Loucy (cell line): Measurements from ENCODE around the gene BLOC1S6.

ENCODE experiments used
- H2AFZ ChIP-seq: fragments of 200-600 bp; sonication (generic); 2 replicates; pipeline ENCODE4 v1.6.0; 2016; ENCODE audit warnings: antibody characterized with exemption, mild to moderate bottlenecking, low read length, moderate library complexity
- H3F3A ChIP-seq: fragments of 200-600 bp; 2 replicates; pipeline ENCODE4 v1.6.0; 2016; ENCODE audit warnings: antibody characterized with exemption, low read depth, mild to moderate bottlenecking
- H3K27me3 ChIP-seq: fragments of 200-600 bp; sonication (generic); 2 replicates; pipeline ENCODE4 v1.6.1; 2014; ENCODE audit warnings: low read length, mild to moderate bottlenecking; ENCODE audit not compliant: insufficient read depth, poor library complexity, severe bottlenecking
- H3K36me3 ChIP-seq: fragments of 200-600 bp; sonication (generic); 2 replicates; pipeline ENCODE4 v1.6.1; 2016; ENCODE audit warnings: low read length; ENCODE audit not compliant: insufficient read depth
- H3K4me1 ChIP-seq: fragments of 200-600 bp; sonication (generic); 2 replicates; pipeline ENCODE4 v1.5.1; 2014; ENCODE audit warnings: low read length, mild to moderate bottlenecking; ENCODE audit not compliant: insufficient read depth, poor library complexity, severe bottlenecking
- H3K4me2 ChIP-seq: fragments of 200-600 bp; sonication (generic); 2 replicates; pipeline ENCODE4 v1.6.0; 2014; ENCODE audit warnings: antibody characterized with exemption, low read length, low read depth, mild to moderate bottlenecking; ENCODE audit not compliant: poor library complexity, severe bottlenecking
- H3K4me3 ChIP-seq: fragments of 200-600 bp; sonication (generic); 2 replicates; pipeline ENCODE4 v1.5.1; 2014; ENCODE audit warnings: low read length, mild to moderate bottlenecking, mixed read lengths; ENCODE audit not compliant: poor library complexity, severe bottlenecking
- H3K79me2 ChIP-seq: fragments of 200-600 bp; sonication (generic); 2 replicates; pipeline ENCODE4 v1.6.1; 2014; ENCODE audit warnings: low read length; ENCODE audit not compliant: insufficient read depth
- H3K9ac ChIP-seq: fragments of 200-600 bp; sonication (generic); 2 replicates; pipeline ENCODE4 v1.6.0; 2014; ENCODE audit warnings: mild to moderate bottlenecking, low read depth, low read length, moderate library complexity; ENCODE audit not compliant: poor library complexity, severe bottlenecking
- H3K9me2 ChIP-seq: fragments of 200-600 bp; sonication (generic); replicated peaks from 2 replicates; pipeline ENCODE4 v1.6.1; 2016; ENCODE audit warnings: low read depth, low read length, mixed read lengths
- H3K9me3 ChIP-seq: fragments of 200-600 bp; sonication (generic); 2 replicates; pipeline ENCODE4 v1.6.1; 2014; ENCODE audit warnings: mild to moderate bottlenecking, antibody characterized with exemption, low read length, low read depth; ENCODE audit not compliant: insufficient read depth
- H4K20me1 ChIP-seq: fragments of 200-600 bp; sonication (generic); 2 replicates; pipeline ENCODE4 v1.6.0; 2014; ENCODE audit warnings: antibody characterized with exemption, low read length, mild to moderate bottlenecking; ENCODE audit not compliant: insufficient read depth, poor library complexity, severe bottlenecking
- EZH2phosphoT487 ChIP-seq: fragments of 200-600 bp; IDR thresholded peaks from 2 replicates; pipeline ENCODE4 v1.6.1; 2018; ENCODE audit warnings: antibody characterized with exemption, mild to moderate bottlenecking, moderate library complexity, borderline replicate concordance
- TF ChIP-seq, protein P1 (sequence below): fragments of 200-600 bp; sonication (generic); conservative IDR thresholded peaks from 2 replicates; pipeline ENCODE4 v1.5.1; 2014; ENCODE audit warnings: mild to moderate bottlenecking, antibody characterized with exemption, low read length

Gene BLOC1S6

DNA sequence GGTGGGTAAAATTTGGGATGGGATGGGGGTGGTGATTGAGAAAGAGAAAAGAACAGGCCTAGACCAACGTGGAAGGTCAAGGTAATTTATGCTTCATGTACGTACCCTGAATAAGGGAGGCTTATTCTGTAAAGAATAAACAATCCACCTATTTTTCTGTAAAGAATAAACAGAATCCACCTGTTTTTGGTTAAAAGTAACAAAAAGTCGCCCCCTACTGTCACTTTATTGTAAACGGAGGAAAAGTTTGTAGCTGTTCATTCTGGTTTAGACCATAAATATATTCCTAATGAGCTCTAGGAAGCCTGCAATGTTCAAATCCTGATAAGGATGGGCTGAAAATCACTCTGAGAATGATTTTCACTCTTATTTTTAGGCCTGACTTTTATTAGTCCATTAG, 24.1 kb downstream of the BLOC1S6 start:
- H3K36me3 ChIP-seq, result peaks cover 26% of the 10 kb centered on the region; the same call in 1 of the 2 replicates
- no peak overlapping the region for H3K4me3 ChIP-seq
- H3K4me1 ChIP-seq, result no peaks in the 10 kb centered on the region
- H3K27me3 ChIP-seq, result no peaks in the 10 kb centered on the region
- H3K9ac ChIP-seq, result no peak overlapping the region
- H2AFZ ChIP-seq, result no peak overlapping the region
- H3K9me2 ChIP-seq, result no peaks in the 10 kb centered on the region
- no peaks in the 10 kb centered on the region for H3K9me3 ChIP-seq
- no peak overlapping the region for H3K4me2 ChIP-seq
- no peaks in the 10 kb centered on the region for H3K79me2 ChIP-seq
- no peak for TF ChIP-seq EZH2phosphoT487
- TF ChIP-seq, protein P1, sequence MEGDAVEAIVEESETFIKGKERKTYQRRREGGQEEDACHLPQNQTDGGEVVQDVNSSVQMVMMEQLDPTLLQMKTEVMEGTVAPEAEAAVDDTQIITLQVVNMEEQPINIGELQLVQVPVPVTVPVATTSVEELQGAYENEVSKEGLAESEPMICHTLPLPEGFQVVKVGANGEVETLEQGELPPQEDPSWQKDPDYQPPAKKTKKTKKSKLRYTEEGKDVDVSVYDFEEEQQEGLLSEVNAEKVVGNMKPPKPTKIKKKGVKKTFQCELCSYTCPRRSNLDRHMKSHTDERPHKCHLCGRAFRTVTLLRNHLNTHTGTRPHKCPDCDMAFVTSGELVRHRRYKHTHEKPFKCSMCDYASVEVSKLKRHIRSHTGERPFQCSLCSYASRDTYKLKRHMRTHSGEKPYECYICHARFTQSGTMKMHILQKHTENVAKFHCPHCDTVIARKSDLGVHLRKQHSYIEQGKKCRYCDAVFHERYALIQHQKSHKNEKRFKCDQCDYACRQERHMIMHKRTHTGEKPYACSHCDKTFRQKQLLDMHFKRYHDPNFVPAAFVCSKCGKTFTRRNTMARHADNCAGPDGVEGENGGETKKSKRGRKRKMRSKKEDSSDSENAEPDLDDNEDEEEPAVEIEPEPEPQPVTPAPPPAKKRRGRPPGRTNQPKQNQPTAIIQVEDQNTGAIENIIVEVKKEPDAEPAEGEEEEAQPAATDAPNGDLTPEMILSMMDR, result peak; percentile 74
- H3F3A ChIP-seq, result no peaks in the 10 kb centered on the region
- no peaks in the 10 kb centered on the region for H4K20me1 ChIP-seq

DNA sequence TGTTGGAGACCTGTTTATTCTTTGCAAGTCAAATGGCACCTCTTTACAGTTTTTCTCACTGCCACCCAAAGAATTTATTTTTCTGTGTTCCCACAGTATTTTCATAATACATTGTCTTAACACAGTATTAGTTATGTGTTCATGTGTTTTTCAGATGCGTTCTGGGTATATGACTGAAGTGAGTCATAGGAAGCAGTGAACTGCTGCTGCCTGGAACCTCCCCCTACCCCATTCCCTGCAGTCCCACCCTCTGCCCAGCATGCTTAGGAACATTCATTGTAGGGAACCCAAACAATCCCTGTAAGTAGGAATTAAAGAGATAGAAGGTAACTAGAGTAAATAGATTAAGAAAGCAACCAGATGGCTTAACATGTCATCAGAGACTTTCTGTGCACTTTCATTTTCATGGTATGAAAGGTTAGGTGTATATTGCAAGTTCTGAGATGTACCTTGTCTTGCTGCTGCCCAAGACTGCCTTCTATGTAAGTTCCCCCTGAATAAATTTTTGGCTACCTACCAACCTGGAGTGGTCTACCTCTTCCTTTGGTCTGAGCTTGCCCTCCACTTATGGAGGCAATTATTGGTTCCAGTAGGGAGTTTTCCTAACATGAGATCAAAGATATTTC, 25.7 kb downstream of the BLOC1S6 start:
- Histone ChIP-seq H2AFZ (no peak overlapping the region), H3K36me3 (peaks cover 14% of the 10 kb centered on the region; the same call in 1 of the 2 replicates), H4K20me1 (no peaks in the 10 kb centered on the region), H3K4me3 (no peak overlapping the region), H3K79me2 (no peaks in the 10 kb centered on the region), H3K4me1 (no peaks in the 10 kb centered on the region), H3K27me3 (no peaks in the 10 kb centered on the region), H3K9me2 (no peaks in the 10 kb centered on the region), H3K9me3 (no peaks in the 10 kb centered on the region), H3K9ac (no peak overlapping the region), H3F3A (no peaks in the 10 kb centered on the region), H3K4me2 (no peak overlapping the region)
- TF ChIP-seq EZH2phosphoT487, result no peak
- TF ChIP-seq, protein P1, result no peak

DNA sequence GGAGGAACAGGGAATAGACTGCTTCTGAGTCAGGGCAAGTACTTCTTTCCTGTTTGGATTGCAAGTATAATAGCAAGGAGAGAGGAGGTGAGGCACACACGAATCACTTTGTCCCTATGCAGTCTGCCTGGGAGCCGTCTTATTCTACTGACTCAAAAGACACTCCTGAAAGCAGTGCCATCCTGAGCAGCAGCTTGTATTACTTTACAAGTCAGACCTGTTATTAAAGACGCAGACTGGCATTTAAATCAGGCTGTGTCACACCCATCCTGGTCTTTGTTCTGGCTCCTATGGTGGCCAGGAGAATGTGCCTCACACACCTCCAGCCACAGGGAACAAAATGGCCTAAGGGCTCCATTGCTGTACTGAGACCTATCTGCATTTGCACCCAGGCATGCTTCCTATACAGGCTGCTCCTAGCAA, 29.7 kb downstream of the BLOC1S6 start:
- Histone ChIP-seq H2AFZ (no peak overlapping the region), H3K27me3 (no peaks in the 10 kb centered on the region), H3K9me3 (no peaks in the 10 kb centered on the region), H3K36me3 (no peaks in the 10 kb centered on the region), H3K79me2 (no peaks in the 10 kb centered on the region), H3K4me1 (no peaks in the 10 kb centered on the region), H3K4me3 (no peak overlapping the region), H4K20me1 (no peaks in the 10 kb centered on the region), H3K4me2 (no peak overlapping the region), H3K9me2 (no peaks in the 10 kb centered on the region), H3F3A (no peaks in the 10 kb centered on the region), H3K9ac (no peak overlapping the region)
- TF ChIP-seq EZH2phosphoT487, result no peak
- TF ChIP-seq, protein P1, result no peak
